Globus pallidus (tissue), 1 donor: ENCODE data around the gene CFAP97D2.
"Not testable (repeated sequence)": the region's sequence is repeated elsewhere in the genome, so short reads cannot be mapped to it uniquely, and the experiment has no call there.

Experiments
- DNase-seq: peaks from one replicate; pipeline ENCODE4 v3.0.0-alpha.2; 2015; ENCODE audit warnings: low spot score

Gene CFAP97D2

GRCh38 chr13:114158869-114159666 is 20.0 kb upstream of the CFAP97D2 start:
- DNase-seq = not testable (repeated sequence)

- no peak for DNase-seq
Measured at GRCh38 chr13:114161028-114161556, 18.0 kb upstream of the CFAP97D2 start.

- peak; percentile 51 for DNase-seq
Measured at GRCh38 chr13:114161644-114162532, 17.2 kb upstream of the CFAP97D2 start.

GRCh38 chr13:114162533-114162922 is 16.5 kb upstream of the CFAP97D2 start:
- DNase-seq = no peak

- DNase-seq = no peak
Measured at GRCh38 chr13:114164053-114164452, 15.0 kb upstream of the CFAP97D2 start.

- no peak for DNase-seq
Measured at GRCh38 chr13:114164681-114165429, 14.2 kb upstream of the CFAP97D2 start.

- peak; percentile 81 for DNase-seq
Measured at GRCh38 chr13:114166381-114167131, 12.5 kb upstream of the CFAP97D2 start.

- DNase-seq = peak; percentile 39
Measured at GRCh38 chr13:114167426-114167825, 11.6 kb upstream of the CFAP97D2 start.

GRCh38 chr13:114167885-114168284 is 11.2 kb upstream of the CFAP97D2 start:
- DNase-seq = no peak

- no peak for DNase-seq
Measured at GRCh38 chr13:114173272-114173671, 5.8 kb upstream of the CFAP97D2 start.

GRCh38 chr13:114173745-114174144 is 5.3 kb upstream of the CFAP97D2 start:
- DNase-seq = no peak

GRCh38 chr13:114174529-114174961 is 4.5 kb upstream of the CFAP97D2 start:
- DNase-seq = no peak

- not testable (repeated sequence) for DNase-seq
Measured at GRCh38 chr13:114176359-114176902, 2.6 kb upstream of the CFAP97D2 start.

GRCh38 chr13:114177245-114178010 is 1.6 kb upstream of the CFAP97D2 start:
- no peak for DNase-seq

- DNase-seq = no peak
Measured at GRCh38 chr13:114185182-114185971, 6.3 kb downstream of the CFAP97D2 start.

- no peak for DNase-seq
Measured at GRCh38 chr13:114194853-114195252, 15.8 kb downstream of the CFAP97D2 start.

- no peak for DNase-seq
Measured at GRCh38 chr13:114196629-114197028, 17.6 kb downstream of the CFAP97D2 start.

GRCh38 chr13:114198556-114198955 is 19.5 kb downstream of the CFAP97D2 start:
- DNase-seq = no peak

GRCh38 chr13:114199526-114199925 is 20.5 kb downstream of the CFAP97D2 start:
- DNase-seq = not testable (repeated sequence)
